Measurements from ENCODE around the gene LMF2. TPM values are rescaled to one million over a fixed set of nuclear protein-coding genes. Genes with fewer than 3 reads are reported as not detected.

LMF2 gene
- total and polyA plus RNA-seq, 7 experiments from 2014 or later, result 15.0 to 133 (median 114) TPM

GRCh38 chr22:50459496-50460140 lies 47.9 kb downstream of the LMF2 start:
- CTCF ChIA-PET, result interaction anchor here (0.6 to 2.2 kb wide), 2 partner anchors 9 to 66 kb away, joined by 3 to 6 read pairs; partner anchors contain the start of gene SCO2
- Mint-ChIP-seq H3K36me3 (peaks cover 0 to 28% (median 10%) of the 10 kb centered on the region in 5 donors), H3K4me3 (no peak overlapping the region), H3K27me3 (no peaks in the 10 kb centered on the region), H3K4me1 (peaks cover 0 to 11% (median 2%) of the 10 kb centered on the region in 7 donors), H3K27ac (no peak overlapping the region), H3K9me3 (no peaks in the 10 kb centered on the region)
- POLR2A ChIA-PET, result interaction anchor here (1.1 kb wide), 1 partner anchor 10 kb away, joined by 3 read pairs; no protein-coding TSS in a partner anchor
- peaks cover 9 to 99% (median 31%) of the 10 kb centered on the region in 3 experiments for H3K36me3 ChIP-seq (ENCODE audit: control insufficient read depth in 2 of 3, insufficient read depth in 3 of 3, low read length in 3 of 3)
- intact Hi-C loops (cut with micrococcal nuclease), result loop anchor here (1.0 to 5.0 kb wide), 2 partner anchors 38 to 39 kb away; no protein-coding TSS in a partner anchor
- no peak overlapping the region for H3K4me3 ChIP-seq (ENCODE audit: low read length)
- no peaks in the 10 kb centered on the region for H3K4me1 ChIP-seq (ENCODE audit: control insufficient read depth in 2 of 2, insufficient read depth in 2 of 2, low read length in 2 of 2)
- no peak for DNase-seq
- no peak overlapping the region for H3K27ac ChIP-seq (ENCODE audit: low read depth, low read length)
- no peaks in the 10 kb centered on the region for H3K9me3 ChIP-seq (ENCODE audit: control insufficient read depth in 2 of 3, low read length in 3 of 3)
- H3K27me3 ChIP-seq (ENCODE audit: control insufficient read depth in 2 of 2, insufficient read depth in 2 of 2, low read length in 2 of 2), result no peaks in the 10 kb centered on the region
- peak; percentile 18 for ATAC-seq

DNA sequence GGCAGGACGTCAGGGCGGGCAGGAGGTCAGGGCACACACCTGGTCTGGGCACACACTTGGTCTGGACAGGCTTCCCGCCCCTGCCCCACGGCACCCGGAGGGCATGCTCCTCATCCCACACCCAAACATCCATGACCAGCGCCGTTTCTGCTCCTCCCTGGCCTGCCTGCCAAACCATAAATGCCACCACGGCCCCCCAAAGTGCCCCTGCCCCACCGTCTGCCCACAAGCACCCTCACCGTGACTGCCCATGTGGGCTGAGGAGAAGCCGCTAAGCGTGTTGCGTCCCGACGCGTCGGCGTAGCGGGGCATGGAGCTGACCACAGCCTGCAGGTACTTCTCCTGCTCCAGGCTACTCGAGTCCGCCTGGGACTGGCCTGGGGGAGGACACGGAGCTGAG lies 48.5 kb downstream of the LMF2 start:
- Mint-ChIP-seq H3K27me3 (no peaks in the 10 kb centered on the region), H3K4me3 (no peak overlapping the region), H3K4me1 (peaks cover 0 to 11% (median 2%) of the 10 kb centered on the region in 7 donors), H3K9me3 (no peaks in the 10 kb centered on the region), H3K36me3 (peaks cover 0 to 28% (median 10%) of the 10 kb centered on the region in 5 donors), H3K27ac (peak overlapping the region in 1 of 9 donors; percentile 80)
- Histone ChIP-seq H3K27ac (ENCODE audit: low read depth, low read length) (no peak overlapping the region), H3K9me3 (ENCODE audit: control insufficient read depth in 2 of 3, low read length in 3 of 3) (no peaks in the 10 kb centered on the region), H3K4me3 (ENCODE audit: low read length) (no peak overlapping the region), H3K4me1 (ENCODE audit: control insufficient read depth in 2 of 2, insufficient read depth in 2 of 2, low read length in 2 of 2) (no peaks in the 10 kb centered on the region), H3K36me3 (ENCODE audit: control insufficient read depth in 2 of 3, insufficient read depth in 3 of 3, low read length in 3 of 3) (peaks cover 9 to 99% (median 24%) of the 10 kb centered on the region in 3 experiments), H3K27me3 (ENCODE audit: control insufficient read depth in 2 of 2, insufficient read depth in 2 of 2, low read length in 2 of 2) (no peaks in the 10 kb centered on the region)
- intact Hi-C loops (cut with micrococcal nuclease), result loop anchor here (1.0 to 5.0 kb wide), 2 partner anchors 38 to 39 kb away; no protein-coding TSS in a partner anchor
- DNase-seq (no peak), ATAC-seq (no peak)
- POLR2A ChIA-PET, result interaction anchor here (2.5 kb wide), 1 partner anchor 9 kb away, joined by 8 read pairs; no protein-coding TSS in a partner anchor
- CTCF ChIA-PET, result interaction anchor here (2.2 kb wide), 1 partner anchor 9 kb away, joined by 6 read pairs; no protein-coding TSS in a partner anchor

GRCh38 chr22:50456466-50457234 lies 50.9 kb downstream of the LMF2 start:
- no peaks in the 10 kb centered on the region for H3K27me3 Mint-ChIP-seq
- DNase-seq, result no peak
- H3K9me3 Mint-ChIP-seq, result no peaks in the 10 kb centered on the region
- H3K4me3 Mint-ChIP-seq, result no peak overlapping the region
- H3K27ac Mint-ChIP-seq, result peak overlapping the region in 4 of 9 donors; percentile 19 to 71 (median 28)
- H3K36me3 Mint-ChIP-seq, result peaks cover 0 to 25% (median 7%) of the 10 kb centered on the region in 5 donors
- no peaks in the 10 kb centered on the region for H3K4me1 ChIP-seq (ENCODE audit: control insufficient read depth in 2 of 2, insufficient read depth in 2 of 2, low read length in 2 of 2)
- ChIA-PET CTCF (interaction anchor here (1.3 to 1.5 kb wide), 2 partner anchors 13 to 41 kb away, joined by 3 to 8 read pairs; no protein-coding TSS in a partner anchor), POLR2A (interaction anchor here (0.7 to 2.5 kb wide), 5 partner anchors 12 to 69 kb away, joined by 3 to 8 read pairs (median 5); partner anchors contain the start of gene SCO2)
- no peak overlapping the region for H3K4me3 ChIP-seq (ENCODE audit: low read length)
- H3K4me1 Mint-ChIP-seq, result peaks cover 0 to 8% (median 0%) of the 10 kb centered on the region in 7 donors
- H3K27me3 ChIP-seq (ENCODE audit: control insufficient read depth in 2 of 2, insufficient read depth in 2 of 2, low read length in 2 of 2), result no peaks in the 10 kb centered on the region
- intact Hi-C loops (cut with micrococcal nuclease), result loop anchor here (2.0 to 5.0 kb wide), 2 partner anchors 14 to 41 kb away; no protein-coding TSS in a partner anchor
- H3K36me3 ChIP-seq (ENCODE audit: control insufficient read depth in 2 of 3, insufficient read depth in 3 of 3, low read length in 3 of 3), result peaks cover 0 to 96% (median 17%) of the 10 kb centered on the region in 3 experiments
- H3K27ac ChIP-seq (ENCODE audit: low read depth, low read length), result no peak overlapping the region
- H3K9me3 ChIP-seq (ENCODE audit: control insufficient read depth in 2 of 3, low read length in 3 of 3), result no peaks in the 10 kb centered on the region
- peak; percentile 38 for ATAC-seq

DNA sequence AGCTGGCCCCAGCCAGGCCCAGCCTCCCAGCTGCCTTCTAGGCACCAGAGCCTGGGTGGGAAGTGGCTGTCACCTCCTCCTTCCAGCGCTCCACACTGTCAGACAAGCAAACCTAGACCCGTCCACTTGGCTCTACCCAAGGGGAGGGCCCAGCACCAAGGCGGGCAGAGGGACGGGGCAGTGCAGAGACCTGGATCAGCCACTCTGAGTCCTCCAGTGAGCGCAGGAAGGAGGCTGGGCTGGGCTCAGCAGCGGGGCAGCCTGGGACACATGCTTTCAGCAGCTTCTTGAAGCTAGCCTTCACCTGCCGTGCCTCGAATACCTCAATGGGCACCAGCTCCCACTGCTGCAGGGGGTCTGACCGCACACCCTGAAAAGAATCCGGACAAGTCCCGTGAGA lies 51.5 kb downstream of the LMF2 start:
- H3K9me3 Mint-ChIP-seq, result no peaks in the 10 kb centered on the region
- no peak overlapping the region for H3K4me3 ChIP-seq (ENCODE audit: low read length)
- H3K27ac ChIP-seq (ENCODE audit: low read depth, low read length), result no peak overlapping the region
- no peak overlapping the region for H3K27ac Mint-ChIP-seq
- intact Hi-C loops (cut with micrococcal nuclease), result loop anchor here (2.0 to 5.0 kb wide), 2 partner anchors 15 to 41 kb away; no protein-coding TSS in a partner anchor
- no peak overlapping the region for H3K4me3 Mint-ChIP-seq
- DNase-seq, result no peak
- peaks cover 0 to 29% (median 12%) of the 10 kb centered on the region in 5 donors for H3K36me3 Mint-ChIP-seq
- no peak for ATAC-seq
- ChIA-PET CTCF (interaction anchor here (1.3 kb wide), 1 partner anchor 14 kb away, joined by 3 read pairs; no protein-coding TSS in a partner anchor), POLR2A (interaction anchor here (1.2 kb wide), 1 partner anchor 14 kb away, joined by 5 read pairs; no protein-coding TSS in a partner anchor)
- H3K36me3 ChIP-seq (ENCODE audit: control insufficient read depth in 2 of 3, insufficient read depth in 3 of 3, low read length in 3 of 3), result peaks cover 0 to 94% (median 15%) of the 10 kb centered on the region in 3 experiments
- H3K9me3 ChIP-seq (ENCODE audit: control insufficient read depth in 2 of 3, low read length in 3 of 3), result no peaks in the 10 kb centered on the region
- no peaks in the 10 kb centered on the region for H3K27me3 Mint-ChIP-seq
- H3K4me1 Mint-ChIP-seq, result peaks cover 0 to 8% (median 4%) of the 10 kb centered on the region in 7 donors
- no peaks in the 10 kb centered on the region for H3K4me1 ChIP-seq (ENCODE audit: control insufficient read depth in 2 of 2, insufficient read depth in 2 of 2, low read length in 2 of 2)
- H3K27me3 ChIP-seq (ENCODE audit: control insufficient read depth in 2 of 2, insufficient read depth in 2 of 2, low read length in 2 of 2), result no peaks in the 10 kb centered on the region

GRCh38 chr22:50455201-50455600 lies 52.3 kb downstream of the LMF2 start:
- intact Hi-C loops (cut with micrococcal nuclease), result loop anchor here in 1 of 2 donors (5.0 kb wide), 1 partner anchor 42 kb away; no protein-coding TSS in a partner anchor
- Histone ChIP-seq H3K4me3 (ENCODE audit: low read length) (no peak overlapping the region), H3K4me1 (ENCODE audit: control insufficient read depth in 2 of 2, insufficient read depth in 2 of 2, low read length in 2 of 2) (no peaks in the 10 kb centered on the region), H3K9me3 (ENCODE audit: control insufficient read depth in 2 of 3, low read length in 3 of 3) (no peaks in the 10 kb centered on the region), H3K36me3 (ENCODE audit: control insufficient read depth in 2 of 3, insufficient read depth in 3 of 3, low read length in 3 of 3) (peaks cover 0 to 91% (median 10%) of the 10 kb centered on the region in 3 experiments), H3K27me3 (ENCODE audit: control insufficient read depth in 2 of 2, insufficient read depth in 2 of 2, low read length in 2 of 2) (no peaks in the 10 kb centered on the region), H3K27ac (ENCODE audit: low read depth, low read length) (no peak overlapping the region)
- CTCF ChIA-PET, result no interaction called here
- Mint-ChIP-seq H3K27me3 (no peaks in the 10 kb centered on the region), H3K27ac (no peak overlapping the region), H3K9me3 (no peaks in the 10 kb centered on the region), H3K4me1 (peaks cover 0 to 12% (median 4%) of the 10 kb centered on the region in 7 donors), H3K4me3 (no peak overlapping the region), H3K36me3 (peaks cover 0 to 22% (median 10%) of the 10 kb centered on the region in 5 donors)
- POLR2A ChIA-PET, result interaction anchor here (1.2 kb wide), 1 partner anchor 15 kb away, joined by 5 read pairs; no protein-coding TSS in a partner anchor
- DNase-seq (no peak), ATAC-seq (no peak)

GRCh38 chr22:50454556-50455075 lies 52.9 kb downstream of the LMF2 start:
- intact Hi-C loops (cut with micrococcal nuclease), result loop anchor here in 1 of 2 donors (5.0 kb wide), 1 partner anchor 43 kb away; no protein-coding TSS in a partner anchor
- Histone ChIP-seq H3K36me3 (ENCODE audit: control insufficient read depth in 2 of 3, insufficient read depth in 3 of 3, low read length in 3 of 3) (peaks cover 0 to 91% (median 10%) of the 10 kb centered on the region in 3 experiments), H3K4me3 (ENCODE audit: low read length) (no peak overlapping the region), H3K9me3 (ENCODE audit: control insufficient read depth in 2 of 3, low read length in 3 of 3) (no peaks in the 10 kb centered on the region), H3K27ac (ENCODE audit: low read depth, low read length) (no peak overlapping the region), H3K27me3 (ENCODE audit: control insufficient read depth in 2 of 2, insufficient read depth in 2 of 2, low read length in 2 of 2) (no peaks in the 10 kb centered on the region), H3K4me1 (ENCODE audit: control insufficient read depth in 2 of 2, insufficient read depth in 2 of 2, low read length in 2 of 2) (no peaks in the 10 kb centered on the region)
- H3K36me3 Mint-ChIP-seq, result peaks cover 0 to 23% (median 12%) of the 10 kb centered on the region in 5 donors
- no peak for ATAC-seq
- H3K9me3 Mint-ChIP-seq, result peaks cover 0 to 2% (median 0%) of the 10 kb centered on the region in 11 donors
- ChIA-PET POLR2A (interaction anchor here (1.4 kb wide), 1 partner anchor 14 kb away, joined by 4 read pairs; no protein-coding TSS in a partner anchor), CTCF (no interaction called here)
- no peak for DNase-seq
- H3K27ac Mint-ChIP-seq, result no peak overlapping the region
- no peaks in the 10 kb centered on the region for H3K27me3 Mint-ChIP-seq
- H3K4me1 Mint-ChIP-seq, result peaks cover 0 to 15% (median 7%) of the 10 kb centered on the region in 7 donors
- H3K4me3 Mint-ChIP-seq, result no peak overlapping the region

Data from naive thymus-derived CD4-positive, alpha-beta T cell (primary cell).